Ishikawa (cell line): ENCODE results near the gene CHPF2.

ENCODE experiments used
- CEBPB ChIP-seq: IDR thresholded peaks from 2 replicates; pipeline ENCODE4 v1.6.1; 2012
- CREB1 ChIP-seq: IDR thresholded peaks from 2 replicates; pipeline ENCODE4 v1.6.1; 2012; ENCODE audit warnings: low read depth
- EGR1 ChIP-seq: IDR thresholded peaks from 2 replicates; pipeline ENCODE4 v1.6.1; 2012
- EP300 ChIP-seq: IDR thresholded peaks from 2 replicates; pipeline ENCODE4 v1.6.1; 2012; ENCODE audit warnings: borderline replicate concordance
- FOXM1 ChIP-seq: IDR thresholded peaks from 2 replicates; pipeline ENCODE4 v1.6.1; 2012; ENCODE audit warnings: low read depth, borderline replicate concordance
- MAX ChIP-seq: IDR thresholded peaks from 2 replicates; pipeline ENCODE4 v1.6.1; 2012
- NFIC ChIP-seq: IDR thresholded peaks from 2 replicates; pipeline ENCODE4 v1.6.1; 2012
- RAD21 ChIP-seq: IDR thresholded peaks from 2 replicates; pipeline ENCODE4 v1.6.1; 2012; ENCODE audit warnings: low read depth
- REST ChIP-seq: IDR thresholded peaks from 2 replicates; pipeline ENCODE4 v1.6.1; 2012; ENCODE audit warnings: low read depth, mild to moderate bottlenecking
- TAF1 ChIP-seq: IDR thresholded peaks from 2 replicates; pipeline ENCODE4 v1.6.1; 2012; ENCODE audit warnings: low read depth, mild to moderate bottlenecking
- TCF12 ChIP-seq: IDR thresholded peaks from 2 replicates; pipeline ENCODE4 v1.6.1; 2012; ENCODE audit warnings: low read depth
- TEAD4 ChIP-seq: IDR thresholded peaks from 2 replicates; pipeline ENCODE4 v1.6.1; 2012
- USF1 ChIP-seq: IDR thresholded peaks from 2 replicates; pipeline ENCODE4 v1.6.1; 2012
- YY1 ChIP-seq: IDR thresholded peaks from 2 replicates; pipeline ENCODE4 v1.6.1; 2012; ENCODE audit warnings: low read depth
- ZBTB7A ChIP-seq: IDR thresholded peaks from 2 replicates; pipeline ENCODE4 v1.6.1; 2012; ENCODE audit warnings: low read depth

CHPF2 gene

GRCh38 chr7:151240536-151240935, 8.3 kb downstream of the CHPF2 start:
- TF ChIP-seq TAF1 (no peak), USF1 (no peak), TEAD4 (no peak), CREB1 (no peak), REST (no peak), TCF12 (no peak), ZBTB7A (no peak), YY1 (no peak), EP300 (no peak), CEBPB (no peak), NFIC (no peak), MAX (no peak), FOXM1 (no peak), RAD21 (no peak), EGR1 (no peak)

- TF ChIP-seq CREB1, result no peak
- TF ChIP-seq REST, result no peak
- TF ChIP-seq NFIC, result no peak
- TF ChIP-seq EGR1, result no peak
- TF ChIP-seq RAD21, result no peak
- no peak for TF ChIP-seq EP300
- TF ChIP-seq USF1, result no peak
- TF ChIP-seq TEAD4, result no peak
- no peak for TF ChIP-seq YY1
- TF ChIP-seq TCF12, result no peak
- TF ChIP-seq TAF1, result no peak
- TF ChIP-seq MAX, result no peak
- TF ChIP-seq CEBPB, result no peak
- no peak for TF ChIP-seq ZBTB7A
- no peak for TF ChIP-seq FOXM1
These were observed 8.9 kb downstream of the CHPF2 start for GRCh38 chr7:151240942-151241754.

GRCh38 chr7:151241755-151242096, 9.4 kb downstream of the CHPF2 start:
- TF ChIP-seq ZBTB7A (no peak), FOXM1 (no peak), TEAD4 (no peak), EP300 (no peak), TAF1 (no peak), REST (no peak), CEBPB (no peak), EGR1 (no peak), MAX (no peak), TCF12 (no peak), NFIC (no peak)
